Smooth muscle cell (in vitro differentiated cells): ENCODE data around the gene RNF180. TPM values are rescaled to one million over a fixed set of nuclear protein-coding genes. Genes with fewer than 3 reads are reported as not detected.

Experiments used
- DNase-seq: peaks from one replicate; lab custom pipeline; 2025; ENCODE audit not compliant: unreplicated experiment; lab: John Stamatoyannopoulos, UW
- H2AFZ ChIP-seq: fragments of 200-600 bp; sonication (generic); 2 replicates; pipeline ENCODE4 v1.6.0; 2016; ENCODE audit warnings: antibody characterized with exemption, low read depth, mild to moderate bottlenecking
- H3F3A ChIP-seq: fragments of 200-600 bp; sonication (generic); 2 replicates; pipeline ENCODE4 v1.6.0; 2017; ENCODE audit warnings: antibody characterized with exemption, low read depth
- H3K27ac ChIP-seq: fragments of 200-600 bp; sonication (generic); 2 replicates; pipeline ENCODE4 v1.5.1; 2016; ENCODE audit warnings: low read depth, mild to moderate bottlenecking
- H3K27me3 ChIP-seq: fragments of 200-600 bp; sonication (generic); 2 replicates; pipeline ENCODE4 v1.6.1; 2016; ENCODE audit warnings: low read depth, mild to moderate bottlenecking
- H3K36me3 ChIP-seq: fragments of 200-600 bp; sonication (generic); 2 replicates; pipeline ENCODE4 v1.5.1; 2016; ENCODE audit warnings: low read depth
- H3K4me1 ChIP-seq: fragments of 200-600 bp; sonication (generic); 2 replicates; pipeline ENCODE4 v1.5.1; 2016; ENCODE audit warnings: low read depth
- H3K4me2 ChIP-seq: fragments of 200-600 bp; sonication (generic); 2 replicates; pipeline ENCODE4 v1.6.0; 2016; ENCODE audit warnings: mild to moderate bottlenecking
- H3K4me3 ChIP-seq: fragments of 200-600 bp; sonication (generic); 2 replicates; pipeline ENCODE4 v1.5.1; 2016; ENCODE audit warnings: mild to moderate bottlenecking
- H3K79me2 ChIP-seq: fragments of 200-600 bp; sonication (generic); 2 replicates; pipeline ENCODE4 v1.6.0; 2016; ENCODE audit warnings: low read depth, mild to moderate bottlenecking
- H3K9ac ChIP-seq: fragments of 200-600 bp; sonication (generic); 2 replicates; pipeline ENCODE4 v1.6.0; 2016; ENCODE audit warnings: low read depth
- H3K9me3 ChIP-seq: fragments of 200-600 bp; sonication (generic); replicated peaks from 2 replicates; pipeline ENCODE4 v1.5.1; 2016; ENCODE audit warnings: low read depth
- H4K20me1 ChIP-seq: fragments of 200-600 bp; sonication (generic); 2 replicates; pipeline ENCODE4 v1.6.0; 2016; ENCODE audit warnings: low read depth
- CTCF ChIP-seq: fragments of 200-600 bp; sonication (generic); IDR thresholded peaks from 2 replicates; pipeline ENCODE4 v1.5.1; 2017; ENCODE audit warnings: borderline replicate concordance, mild to moderate bottlenecking, antibody characterized with exemption; ENCODE audit not compliant: insufficient read depth, poor library complexity, severe bottlenecking
- WGBS: methylation state at CpG from one replicate; pipeline ENCODE4 v1.1.7; 2016; ENCODE audit warnings: low lambda C conversion rate; 5-methylcytosine and 5-hydroxymethylcytosine counted together
- polyA plus RNA-seq: library from polyadenylated mRNA; unstranded; fragments of >200 nt; fragmentation: Nextera tagmentation; extraction: Ambion mirVana; gene quantifications from 2 replicates; pipeline ENCODE4 v1.2.1, GENCODE V29; 2016
- total RNA-seq: library from RNA; depleted of rRNA; stranded (reverse); fragments of >200 nt; gene quantifications from 2 replicates; pipeline ENCODE4 v1.2.3, GENCODE V29; 2014

RNF180 gene
- total and polyA plus RNA-seq, 2 experiments from 2014 or later = 3.0 to 3.8 TPM

GRCh38 chr5:64418013-64418412 is 252.4 kb downstream of the RNF180 start:
- H3K27ac ChIP-seq = no peak overlapping the region
- no peak overlapping the region for H3K9ac ChIP-seq
- DNase-seq = no peak
- no peaks in the 10 kb centered on the region for H4K20me1 ChIP-seq
- H3K36me3 ChIP-seq = no peaks in the 10 kb centered on the region
- H3K79me2 ChIP-seq = no peaks in the 10 kb centered on the region
- no peaks in the 10 kb centered on the region for H3K9me3 ChIP-seq
- no peak overlapping the region for H3K4me3 ChIP-seq
- H3K4me2 ChIP-seq = no peak overlapping the region
- no peak for TF ChIP-seq CTCF
- no peaks in the 10 kb centered on the region for H3F3A ChIP-seq
- H3K27me3 ChIP-seq = no peaks in the 10 kb centered on the region
- 81% methylated on average over 2 of the region's 2 CpGs for WGBS
- H3K4me1 ChIP-seq = no peaks in the 10 kb centered on the region
- no peak overlapping the region for H2AFZ ChIP-seq

Other genes starting within 250 kb of the RNF180 start
- gene HTR1A, start 203.4 kb upstream of the RNF180 start, total RNA-seq = not detected in 2 replicates
- not detected in 2 replicates for gene HTR1A, start 203.4 kb upstream of the RNF180 start, polyA plus RNA-seq